Measurements from ENCODE around the gene CTSL. TPM values are rescaled to one million over a fixed set of nuclear protein-coding genes. Genes with fewer than 3 reads are reported as not detected.

The CTSL gene
- polyA plus RNA-seq, 1 donor (not counting 4 experiments of a cell fraction or from before 2014, with no cell fraction given), result 121 TPM

GRCh38 chr9:87711857-87712800, 13.8 kb upstream of the CTSL start:
- H3K36me3 ChIP-seq (ENCODE audit: control insufficient read depth in 2 of 2, extremely low read depth in 1 of 2, insufficient read depth in 2 of 2, low read length in 2 of 2), result no peaks in the 10 kb centered on the region
- H2AFZ ChIP-seq (ENCODE audit: control insufficient read depth, low read length), result peak overlapping the region; percentile 66
- H4K20me1 ChIP-seq (ENCODE audit: control insufficient read depth, extremely low read depth, insufficient read depth, low read length), result no peaks in the 10 kb centered on the region
- dilution Hi-C loops (cut with MboI; ENCODE audit: extremely low pct_ligation_motif_present, low sequenced_read_pairs), result loop anchor here (25.0 kb wide), 1 partner anchor 100 kb away; no protein-coding TSS in a partner anchor
- no peak overlapping the region for H3K9ac ChIP-seq (ENCODE audit: control insufficient read depth, extremely low read depth, insufficient read depth, low read length)
- DNase-seq (ENCODE audit: low read depth, low spot score) (no peak), FAIRE-seq (no peak)
- H3K4me3 ChIP-seq (ENCODE audit: control insufficient read depth in 2 of 3, extremely low read depth in 1 of 3, insufficient read depth in 2 of 3, low read depth in 1 of 3, low read length in 3 of 3), result no peak overlapping the region
- no peaks in the 10 kb centered on the region for H3K9me3 ChIP-seq (ENCODE audit: control insufficient read depth, low read depth, low read length)
- H3K4me2 ChIP-seq (ENCODE audit: control insufficient read depth, extremely low read depth, insufficient read depth, low read depth, low read length), result no peak overlapping the region
- H3K79me2 ChIP-seq (ENCODE audit: control insufficient read depth, insufficient read depth, low read length), result no peaks in the 10 kb centered on the region
- H3K27me3 ChIP-seq (ENCODE audit: control insufficient read depth, extremely low read depth, insufficient read depth, low read length), result no peaks in the 10 kb centered on the region
- no peaks in the 10 kb centered on the region for H3K9me1 ChIP-seq (ENCODE audit: control insufficient read depth, extremely low read depth, insufficient read depth, low read length)
- no peak overlapping the region for H3K27ac ChIP-seq (ENCODE audit: control insufficient read depth, insufficient read depth, low read length)
- peaks cover 31% of the 10 kb centered on the region for H3K4me1 ChIP-seq (ENCODE audit: control insufficient read depth, extremely low read depth, insufficient read depth, low read length)
- no peak for TF ChIP-seq EZH2 (IDR thresholded peaks at IDR 0.05; ENCODE audit: low read length)
- TF ChIP-seq CTCF (optimal IDR thresholded peaks at IDR 0.05 in 1 of 3, IDR thresholded peaks at IDR 0.05 in 1 of 3, conservative IDR thresholded peaks at IDR 0.05 in 1 of 3; ENCODE audit: extremely low read depth in 1 of 3, insufficient read depth in 2 of 3, low read length in 3 of 3), result no peak

GRCh38 chr9:87712801-87713277, 13.1 kb upstream of the CTSL start:
- H3K9ac ChIP-seq (ENCODE audit: control insufficient read depth, extremely low read depth, insufficient read depth, low read length), result no peak overlapping the region
- H3K9me3 ChIP-seq (ENCODE audit: control insufficient read depth, low read depth, low read length), result no peaks in the 10 kb centered on the region
- no peaks in the 10 kb centered on the region for H3K27me3 ChIP-seq (ENCODE audit: control insufficient read depth, extremely low read depth, insufficient read depth, low read length)
- no peak for FAIRE-seq
- no peaks in the 10 kb centered on the region for H4K20me1 ChIP-seq (ENCODE audit: control insufficient read depth, extremely low read depth, insufficient read depth, low read length)
- H2AFZ ChIP-seq (ENCODE audit: control insufficient read depth, low read length), result no peak overlapping the region
- H3K4me1 ChIP-seq (ENCODE audit: control insufficient read depth, extremely low read depth, insufficient read depth, low read length), result peaks cover 31% of the 10 kb centered on the region
- DNase-seq (ENCODE audit: low read depth, low spot score), result no peak
- peak overlapping the region; percentile 58 for H3K27ac ChIP-seq (ENCODE audit: control insufficient read depth, insufficient read depth, low read length)
- dilution Hi-C loops (cut with MboI; ENCODE audit: extremely low pct_ligation_motif_present, low sequenced_read_pairs), result loop anchor here (25.0 kb wide), 1 partner anchor 99 kb away; no protein-coding TSS in a partner anchor
- no peak overlapping the region for H3K4me3 ChIP-seq (ENCODE audit: control insufficient read depth in 2 of 3, extremely low read depth in 1 of 3, insufficient read depth in 2 of 3, low read depth in 1 of 3, low read length in 3 of 3)
- H3K79me2 ChIP-seq (ENCODE audit: control insufficient read depth, insufficient read depth, low read length), result no peaks in the 10 kb centered on the region
- no peaks in the 10 kb centered on the region for H3K9me1 ChIP-seq (ENCODE audit: control insufficient read depth, extremely low read depth, insufficient read depth, low read length)
- no peaks in the 10 kb centered on the region for H3K36me3 ChIP-seq (ENCODE audit: control insufficient read depth in 2 of 2, extremely low read depth in 1 of 2, insufficient read depth in 2 of 2, low read length in 2 of 2)
- TF ChIP-seq CTCF (optimal IDR thresholded peaks at IDR 0.05 in 1 of 3, IDR thresholded peaks at IDR 0.05 in 1 of 3, conservative IDR thresholded peaks at IDR 0.05 in 1 of 3; ENCODE audit: extremely low read depth in 1 of 3, insufficient read depth in 2 of 3, low read length in 3 of 3), result no peak
- no peak for TF ChIP-seq EZH2 (IDR thresholded peaks at IDR 0.05; ENCODE audit: low read length)
- peak overlapping the region; percentile 60 for H3K4me2 ChIP-seq (ENCODE audit: control insufficient read depth, extremely low read depth, insufficient read depth, low read depth, low read length)

Measured in keratinocyte (primary cell).